Activated CD8-positive, alpha-beta memory T cell treated with anti-CD3 and anti-CD28 coated beads, Interleukin-2, amount 10 ng/mL, durations not matched to agents 7 days and 5 days (primary cell): ENCODE data around the gene ZNF580. TPM values are rescaled to one million over a fixed set of nuclear protein-coding genes. Genes with fewer than 3 reads are reported as not detected.

Experiments
- ATAC-seq: fragments of 150-1000 bp; cut with Tn5 transposase; one replicate; pipeline ENCODE4 v1.10.0; 2021; ENCODE audit warnings: moderate library complexity
- CTCF ChIA-PET: fragments of 350-600 bp; sonication (Branson Sonifier 250); formaldehyde crosslinking; loops from one replicate; lab custom pipeline; 2021; ENCODE audit warnings: antibody characterized with exemption; lab: Charles Lee
- DNase-seq: peaks from one replicate; pipeline ENCODE4 v3.0.0-alpha.2; 2020
- H3K27ac Mint-ChIP-seq: one replicate; pipeline ENCODE4 v1.8.0; 2021; ENCODE audit warnings: mild to moderate bottlenecking, mixed read lengths
- H3K27me3 Mint-ChIP-seq: one replicate; pipeline ENCODE4 v1.8.0; 2021; ENCODE audit warnings: mixed read lengths
- H3K36me3 Mint-ChIP-seq: one replicate; pipeline ENCODE4 v1.8.0; 2021; ENCODE audit warnings: mild to moderate bottlenecking, mixed read lengths
- H3K4me1 Mint-ChIP-seq: one replicate; pipeline ENCODE4 v1.8.0; 2021; ENCODE audit warnings: mixed read lengths
- H3K4me3 Mint-ChIP-seq: one replicate; pipeline ENCODE4 v1.8.0; 2021; ENCODE audit warnings: mild to moderate bottlenecking, moderate library complexity, mixed read lengths
- H3K9me3 Mint-ChIP-seq: one replicate; pipeline ENCODE4 v1.8.0; 2022; ENCODE audit warnings: low read depth, mixed read lengths
- total RNA-seq, 2 experiments: library from RNA; stranded (reverse); gene quantifications; one replicate each; pipeline ENCODE4 v1.2.3, GENCODE V29; 2021

The ZNF580 gene
- total RNA-seq, 2 experiments from 2014 or later, result 33.1 to 33.7 TPM

DNA sequence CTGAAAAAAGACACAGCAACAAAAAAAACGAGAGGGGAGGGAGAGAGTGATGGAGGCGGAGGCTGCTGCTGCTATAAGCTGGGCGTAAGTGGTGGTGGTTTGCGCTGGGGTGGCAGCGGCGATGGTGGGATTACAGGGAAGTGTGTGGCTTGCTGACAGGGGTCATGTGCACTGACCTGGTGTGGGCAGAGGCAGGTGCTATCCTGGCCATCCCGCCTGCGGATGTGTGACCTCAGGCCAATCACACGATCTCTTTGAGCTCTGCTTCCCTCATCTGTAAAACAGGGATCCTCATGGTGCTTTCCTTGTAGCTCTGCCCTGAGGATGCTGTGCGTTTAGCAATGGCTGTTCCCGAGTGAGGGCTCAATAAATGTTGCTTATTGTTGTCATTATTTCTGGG is 3.3 kb upstream of the ZNF580 start:
- ATAC-seq, result no peak
- CTCF ChIA-PET, result interaction anchor here (1.2 to 10.5 kb wide), 9 partner anchors 10 to 170 kb away, joined by 3 to 104 read pairs (median 6); partner anchors contain the start of genes CCDC106, U2AF2 and ZNF784
- DNase-seq, result no peak
- Mint-ChIP-seq H3K9me3 (no peaks in the 10 kb centered on the region), H3K27me3 (no peaks in the 10 kb centered on the region), H3K27ac (peak overlapping the region; percentile 1), H3K4me3 (no peak overlapping the region), H3K36me3 (peaks cover 12% of the 10 kb centered on the region), H3K4me1 (peaks cover 62% of the 10 kb centered on the region)

- CTCF ChIA-PET, result interaction anchor here (0.7 to 10.5 kb wide), 11 partner anchors 10 to 337 kb away, joined by 3 to 104 read pairs (median 4); partner anchors contain the start of genes U2AF2, ZNF628 and ZNF784
- Mint-ChIP-seq H3K9me3 (no peaks in the 10 kb centered on the region), H3K4me3 (peak overlapping the region; percentile 28)
These were observed 1.9 kb upstream of the ZNF580 start for GRCh38 chr19:55638864-55639359.

GRCh38 chr19:55640043-55640576 is 692 bp upstream of the ZNF580 start:
- no peaks in the 10 kb centered on the region for H3K27me3 Mint-ChIP-seq
- peak overlapping the region; percentile 68 for H3K4me3 Mint-ChIP-seq
- H3K9me3 Mint-ChIP-seq, result no peaks in the 10 kb centered on the region
- CTCF ChIA-PET, result interaction anchor here (1.0 to 10.5 kb wide), 7 partner anchors 9 to 136 kb away, joined by 4 to 104 read pairs (median 5); partner anchors contain the start of genes U2AF2, ZNF784 and ZNF865
- peak overlapping the region; percentile 85 for H3K27ac Mint-ChIP-seq
- H3K36me3 Mint-ChIP-seq, result peaks cover 10% of the 10 kb centered on the region
- peaks cover 64% of the 10 kb centered on the region for H3K4me1 Mint-ChIP-seq
- ATAC-seq (no peak), DNase-seq (peak; percentile 74)

More at GRCh38 chr19:55638864-55639359, 1.9 kb upstream of the ZNF580 start:
- Mint-ChIP-seq H3K27me3 (no peaks in the 10 kb centered on the region), H3K27ac (peak overlapping the region; percentile 74), H3K36me3 (peaks cover 12% of the 10 kb centered on the region), H3K4me1 (peaks cover 61% of the 10 kb centered on the region)
- ATAC-seq (peak; percentile 18), DNase-seq (peak; percentile 84)

DNA sequence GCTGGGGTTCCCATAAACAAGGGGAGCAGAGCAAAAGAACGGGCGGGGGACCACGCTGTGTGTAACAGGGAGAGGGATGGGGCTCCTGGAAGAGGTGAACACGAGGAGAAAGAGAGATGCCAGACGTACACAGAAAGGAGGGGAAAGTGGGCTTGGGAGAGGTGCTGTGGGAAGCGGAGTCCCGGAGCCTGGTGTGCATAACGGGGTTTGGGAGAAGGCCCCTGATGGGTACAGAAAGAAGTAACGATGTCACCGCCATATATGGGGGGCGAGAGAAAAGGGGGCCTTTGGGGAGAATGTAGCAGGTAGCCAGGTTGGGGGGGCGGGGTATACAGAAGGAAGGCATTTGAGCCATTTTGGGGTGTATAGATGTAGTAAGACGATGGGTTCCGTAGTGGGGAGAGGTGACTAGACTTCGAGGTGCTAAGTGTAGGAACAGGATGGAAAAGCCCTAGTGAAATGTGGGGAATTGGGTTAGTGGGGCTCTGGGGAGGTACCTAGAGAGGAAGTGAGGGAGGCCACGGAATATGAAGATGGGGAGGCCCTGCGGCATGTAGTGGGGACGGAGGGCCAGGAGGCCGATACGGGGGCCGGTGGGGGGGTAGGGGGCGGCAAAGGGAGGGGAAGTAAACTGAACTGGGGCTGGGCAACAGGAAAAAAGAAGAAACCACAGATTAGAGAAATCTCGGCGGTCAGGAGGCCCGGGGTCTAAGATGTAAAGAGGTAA is 787 bp downstream of the ZNF580 start:
- H3K4me3 Mint-ChIP-seq, result peak overlapping the region; percentile 87
- DNase-seq (no peak), ATAC-seq (no peak)
- CTCF ChIA-PET, result interaction anchor here (1.0 to 4.1 kb wide), 9 partner anchors 9 to 138 kb away, joined by 3 to 41 read pairs (median 4); partner anchors contain the start of genes FIZ1, U2AF2, ZNF524 and ZNF865
- no peaks in the 10 kb centered on the region for H3K27me3 Mint-ChIP-seq
- no peaks in the 10 kb centered on the region for H3K9me3 Mint-ChIP-seq
- H3K36me3 Mint-ChIP-seq, result peaks cover 16% of the 10 kb centered on the region
- peaks cover 57% of the 10 kb centered on the region for H3K4me1 Mint-ChIP-seq
- H3K27ac Mint-ChIP-seq, result peak overlapping the region; percentile 92

GRCh38 chr19:55642153-55643002 is 1.6 kb downstream of the ZNF580 start:
- H3K36me3 Mint-ChIP-seq, result peaks cover 16% of the 10 kb centered on the region
- H3K27me3 Mint-ChIP-seq, result no peaks in the 10 kb centered on the region
- H3K4me3 Mint-ChIP-seq, result peak overlapping the region; percentile 87
- H3K9me3 Mint-ChIP-seq, result no peaks in the 10 kb centered on the region
- peak; percentile 22 for ATAC-seq
- DNase-seq, result peak; percentile 61
- CTCF ChIA-PET, result interaction anchor here (1.0 to 4.1 kb wide), 7 partner anchors 10 to 139 kb away, joined by 3 to 41 read pairs (median 4); partner anchors contain the start of genes FIZ1, U2AF2, ZNF524 and ZNF865
- H3K27ac Mint-ChIP-seq, result peak overlapping the region; percentile 95
- H3K4me1 Mint-ChIP-seq, result peaks cover 55% of the 10 kb centered on the region

- CTCF ChIA-PET, result interaction anchor here (1.3 to 4.1 kb wide), 6 partner anchors 10 to 140 kb away, joined by 3 to 41 read pairs (median 4); partner anchors contain the start of genes FIZ1, U2AF2, ZNF524 and ZNF865
- peak; percentile 66 for ATAC-seq
- Mint-ChIP-seq H3K27ac (peak within 1 kb of the TSS; percentile 95), H3K27me3 (no peaks in the 10 kb centered on the region), H3K4me3 (peak within 1 kb of the TSS; percentile 87), H3K9me3 (no peaks in the 10 kb centered on the region), H3K36me3 (peaks cover 12% of the 10 kb centered on the region), H3K4me1 (peaks cover 50% of the 10 kb centered on the region)
- DNase-seq, result peak; percentile 85
These were observed 2.4 kb downstream of the ZNF580 start, which contains the start of gene ZNF581 for GRCh38 chr19:55643003-55643886. Gene ZNF581, plus strand, starts transcription at chr19:55643649. Its CDS starts 923 bp downstream, at chr19:55644572.

- DNase-seq (no peak), ATAC-seq (no peak)
- Mint-ChIP-seq H3K36me3 (peaks cover 9% of the 10 kb centered on the region), H3K4me3 (peak overlapping the region; percentile 87), H3K27ac (peak overlapping the region; percentile 95), H3K4me1 (peaks cover 50% of the 10 kb centered on the region), H3K27me3 (no peaks in the 10 kb centered on the region), H3K9me3 (no peaks in the 10 kb centered on the region)
- CTCF ChIA-PET, result interaction anchor here (2.6 to 4.1 kb wide), 2 partner anchors 10 to 11 kb away, joined by 21 to 41 read pairs; partner anchors contain the start of gene U2AF2
These were observed 3.0 kb downstream of the ZNF580 start for GRCh38 chr19:55643887-55644176.

- Mint-ChIP-seq H3K36me3 (peaks cover 6% of the 10 kb centered on the region), H3K27ac (peak overlapping the region; percentile 95), H3K9me3 (no peaks in the 10 kb centered on the region), H3K27me3 (no peaks in the 10 kb centered on the region), H3K4me1 (peaks cover 47% of the 10 kb centered on the region), H3K4me3 (peak overlapping the region; percentile 87)
- CTCF ChIA-PET, result interaction anchor here (2.6 to 4.1 kb wide), 2 partner anchors 9 to 12 kb away, joined by 21 to 41 read pairs; partner anchors contain the start of gene U2AF2
- DNase-seq (no peak), ATAC-seq (no peak)
These were observed 3.5 kb downstream of the ZNF580 start for GRCh38 chr19:55644191-55644833.

- Mint-ChIP-seq H3K27me3 (no peaks in the 10 kb centered on the region), H3K27ac (peak overlapping the region; percentile 95), H3K4me3 (peak overlapping the region; percentile 87), H3K4me1 (peaks cover 48% of the 10 kb centered on the region), H3K9me3 (no peaks in the 10 kb centered on the region), H3K36me3 (peaks cover 6% of the 10 kb centered on the region)
- CTCF ChIA-PET, result interaction anchor here (0.6 to 5.5 kb wide), 3 partner anchors 9 to 20 kb away, joined by 4 to 74 read pairs (median 41); partner anchors contain the start of gene U2AF2
- no peak for DNase-seq
- no peak for ATAC-seq
These were observed 4.2 kb downstream of the ZNF580 start for GRCh38 chr19:55644842-55645511.

GRCh38 chr19:55645512-55645881 is 4.7 kb downstream of the ZNF580 start:
- no peaks in the 10 kb centered on the region for H3K9me3 Mint-ChIP-seq
- H3K36me3 Mint-ChIP-seq, result peaks cover 6% of the 10 kb centered on the region
- CTCF ChIA-PET, result interaction anchor here (0.6 to 5.5 kb wide), 3 partner anchors 8 to 20 kb away, joined by 4 to 74 read pairs (median 41); partner anchors contain the start of gene U2AF2
- H3K4me1 Mint-ChIP-seq, result peaks cover 42% of the 10 kb centered on the region
- peak overlapping the region; percentile 57 for H3K27ac Mint-ChIP-seq
- no peak for ATAC-seq
- no peak for DNase-seq
- no peaks in the 10 kb centered on the region for H3K27me3 Mint-ChIP-seq
- peak overlapping the region; percentile 18 for H3K4me3 Mint-ChIP-seq
